ENCODE data around the gene SOCS6.

DNA sequence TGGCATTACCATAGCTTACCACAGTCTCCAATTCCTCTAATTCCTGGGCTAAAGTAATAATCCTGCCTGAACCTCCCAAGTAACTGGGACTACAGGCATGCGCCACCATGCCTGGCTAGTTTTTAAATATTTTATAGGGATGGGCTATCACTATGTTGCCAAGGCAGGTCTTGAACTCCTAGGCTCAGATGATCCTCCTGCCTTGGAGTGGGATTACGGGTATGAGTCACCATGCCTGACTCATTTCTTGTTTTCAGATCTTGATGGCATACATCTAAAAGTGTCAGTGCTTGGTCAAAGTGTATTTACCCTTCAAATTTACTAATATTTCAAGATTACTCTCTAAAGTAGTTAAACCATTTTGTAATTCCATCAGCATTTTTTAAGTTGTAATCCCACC, 9.4 kb upstream of the SOCS6 start:
- TF ChIP-seq, protein P1, sequence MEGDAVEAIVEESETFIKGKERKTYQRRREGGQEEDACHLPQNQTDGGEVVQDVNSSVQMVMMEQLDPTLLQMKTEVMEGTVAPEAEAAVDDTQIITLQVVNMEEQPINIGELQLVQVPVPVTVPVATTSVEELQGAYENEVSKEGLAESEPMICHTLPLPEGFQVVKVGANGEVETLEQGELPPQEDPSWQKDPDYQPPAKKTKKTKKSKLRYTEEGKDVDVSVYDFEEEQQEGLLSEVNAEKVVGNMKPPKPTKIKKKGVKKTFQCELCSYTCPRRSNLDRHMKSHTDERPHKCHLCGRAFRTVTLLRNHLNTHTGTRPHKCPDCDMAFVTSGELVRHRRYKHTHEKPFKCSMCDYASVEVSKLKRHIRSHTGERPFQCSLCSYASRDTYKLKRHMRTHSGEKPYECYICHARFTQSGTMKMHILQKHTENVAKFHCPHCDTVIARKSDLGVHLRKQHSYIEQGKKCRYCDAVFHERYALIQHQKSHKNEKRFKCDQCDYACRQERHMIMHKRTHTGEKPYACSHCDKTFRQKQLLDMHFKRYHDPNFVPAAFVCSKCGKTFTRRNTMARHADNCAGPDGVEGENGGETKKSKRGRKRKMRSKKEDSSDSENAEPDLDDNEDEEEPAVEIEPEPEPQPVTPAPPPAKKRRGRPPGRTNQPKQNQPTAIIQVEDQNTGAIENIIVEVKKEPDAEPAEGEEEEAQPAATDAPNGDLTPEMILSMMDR (IDR thresholded peaks at IDR 0.05; ENCODE audit: borderline replicate concordance, extremely low read depth, low read length, poor library complexity, severe bottlenecking) = no peak
- TF ChIP-seq EZH2 (IDR thresholded peaks at IDR 0.05; ENCODE audit: borderline replicate concordance, low read depth, low read length, severe bottlenecking) = no peak

Data from DND-41 (cell line).